Hepatocyte (in vitro differentiated cells): ENCODE results near the gene ACOX3.

Source experiments
- EZH2 ChIP-seq: fragments of 200-600 bp; sonication (generic); IDR thresholded peaks from 2 replicates; pipeline ENCODE4 v1.6.1; 2016; ENCODE audit warnings: antibody characterized with exemption, mild to moderate bottlenecking, borderline replicate concordance
- EZH2phosphoT487 ChIP-seq: fragments of 200-600 bp; sonication (generic); IDR thresholded peaks from one replicate; pipeline ENCODE4 v1.6.1; 2018; ENCODE audit warnings: antibody characterized with exemption, mild to moderate bottlenecking, low read depth, moderate library complexity; ENCODE audit not compliant: unreplicated experiment, severe bottlenecking
- TF ChIP-seq, protein P1 (sequence below): fragments of 200-600 bp; sonication (generic); IDR thresholded peaks from 2 replicates; pipeline ENCODE4 v1.5.1; 2016; ENCODE audit warnings: antibody characterized with exemption, mild to moderate bottlenecking; ENCODE audit not compliant: poor library complexity

DNA sequence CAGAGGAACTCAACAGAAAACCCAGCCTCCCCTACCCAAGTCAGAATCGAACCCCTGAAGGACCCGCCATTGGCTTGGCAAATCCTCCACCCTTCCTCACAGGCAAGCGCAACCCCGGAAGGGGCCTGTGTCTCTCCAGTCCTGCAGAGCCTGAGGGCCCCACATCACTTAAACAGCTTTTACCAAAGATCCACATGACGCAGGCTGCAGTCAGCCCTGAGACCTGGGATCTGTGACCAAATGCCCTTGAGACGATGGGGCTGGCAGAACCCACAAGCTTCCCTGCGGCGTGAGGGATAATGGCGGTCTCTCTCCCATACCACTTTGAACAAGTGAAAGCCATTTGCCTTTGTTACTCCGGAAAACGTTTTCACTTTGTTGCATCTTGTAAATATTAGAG is 54.9 kb downstream of the ACOX3 start:
- TF ChIP-seq, protein P1, sequence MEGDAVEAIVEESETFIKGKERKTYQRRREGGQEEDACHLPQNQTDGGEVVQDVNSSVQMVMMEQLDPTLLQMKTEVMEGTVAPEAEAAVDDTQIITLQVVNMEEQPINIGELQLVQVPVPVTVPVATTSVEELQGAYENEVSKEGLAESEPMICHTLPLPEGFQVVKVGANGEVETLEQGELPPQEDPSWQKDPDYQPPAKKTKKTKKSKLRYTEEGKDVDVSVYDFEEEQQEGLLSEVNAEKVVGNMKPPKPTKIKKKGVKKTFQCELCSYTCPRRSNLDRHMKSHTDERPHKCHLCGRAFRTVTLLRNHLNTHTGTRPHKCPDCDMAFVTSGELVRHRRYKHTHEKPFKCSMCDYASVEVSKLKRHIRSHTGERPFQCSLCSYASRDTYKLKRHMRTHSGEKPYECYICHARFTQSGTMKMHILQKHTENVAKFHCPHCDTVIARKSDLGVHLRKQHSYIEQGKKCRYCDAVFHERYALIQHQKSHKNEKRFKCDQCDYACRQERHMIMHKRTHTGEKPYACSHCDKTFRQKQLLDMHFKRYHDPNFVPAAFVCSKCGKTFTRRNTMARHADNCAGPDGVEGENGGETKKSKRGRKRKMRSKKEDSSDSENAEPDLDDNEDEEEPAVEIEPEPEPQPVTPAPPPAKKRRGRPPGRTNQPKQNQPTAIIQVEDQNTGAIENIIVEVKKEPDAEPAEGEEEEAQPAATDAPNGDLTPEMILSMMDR: no peak
- no peak for TF ChIP-seq EZH2
- no peak for TF ChIP-seq EZH2phosphoT487
